NCI-H2227 (cell line): Measurements from ENCODE around the gene RHOB.

Experiments used
- DNase-seq: peaks from one replicate; lab custom pipeline; 2025; ENCODE audit not compliant: unreplicated experiment; lab: John Stamatoyannopoulos, UW

Gene RHOB

GRCh38 chr2:20472569-20472968 is 25.7 kb downstream of the RHOB start:
- DNase-seq = no peak

- no peak for DNase-seq
Measured at GRCh38 chr2:20473128-20473527, 26.3 kb downstream of the RHOB start.

DNA sequence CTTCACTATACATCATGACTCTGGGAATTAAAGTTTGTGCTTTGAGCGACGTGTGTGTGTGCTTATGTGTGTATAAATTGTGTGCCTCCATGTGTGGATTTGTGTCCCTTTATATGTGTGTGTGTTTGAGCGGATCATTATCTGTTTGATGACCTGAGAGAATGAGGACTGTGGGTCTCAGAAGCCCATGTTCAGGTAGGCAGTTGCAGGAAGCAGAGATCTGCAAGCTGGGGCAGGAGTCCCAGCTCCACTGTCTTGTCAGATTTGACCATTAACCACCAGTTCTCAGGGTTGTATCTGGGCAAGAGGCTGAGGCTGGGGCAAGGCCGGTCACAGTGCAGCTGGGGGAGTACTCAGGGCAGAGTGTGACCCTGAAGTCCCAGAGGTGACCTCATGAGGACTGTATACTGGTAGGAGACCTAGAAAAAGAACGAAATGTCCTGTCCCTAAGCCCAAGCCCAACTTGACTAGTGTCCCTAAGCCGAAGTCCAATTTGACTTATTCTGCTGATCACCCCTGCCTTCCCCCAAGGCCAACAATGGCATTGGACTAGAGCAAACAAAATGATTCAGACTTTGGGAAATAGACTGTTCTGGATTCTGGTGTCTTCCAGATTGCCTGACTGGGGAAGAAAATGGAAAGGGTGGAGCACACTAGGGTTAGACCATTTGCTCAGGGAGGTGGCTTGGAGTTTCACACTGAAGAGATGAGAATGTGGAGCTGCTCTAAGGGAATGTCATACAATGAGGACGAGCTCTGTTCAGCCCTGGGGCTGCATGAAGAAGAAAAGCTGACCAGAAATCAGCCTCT is 28.1 kb downstream of the RHOB start:
- no peak for DNase-seq

- no peak for DNase-seq
Measured at GRCh38 chr2:20475567-20475952, 28.7 kb downstream of the RHOB start.

DNA sequence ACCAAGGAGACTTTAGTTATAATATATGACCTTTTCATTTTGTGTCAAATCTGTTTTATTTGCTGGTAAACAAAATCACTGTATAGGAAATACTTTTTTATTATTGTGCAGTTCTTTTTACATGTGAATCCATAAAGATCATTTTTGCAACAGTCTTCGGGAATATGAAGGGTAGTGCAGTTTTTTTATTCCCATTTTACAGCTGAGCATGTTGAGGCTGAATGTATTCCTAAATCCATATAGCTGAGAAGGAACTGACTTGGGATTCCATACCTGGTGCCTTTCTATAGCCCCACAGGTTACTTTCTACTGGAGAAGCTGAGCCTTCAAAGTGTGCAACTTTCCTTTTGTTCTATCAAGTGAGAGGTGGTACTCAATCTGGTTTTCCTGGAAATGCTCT is 29.6 kb downstream of the RHOB start:
- DNase-seq = no peak

DNA sequence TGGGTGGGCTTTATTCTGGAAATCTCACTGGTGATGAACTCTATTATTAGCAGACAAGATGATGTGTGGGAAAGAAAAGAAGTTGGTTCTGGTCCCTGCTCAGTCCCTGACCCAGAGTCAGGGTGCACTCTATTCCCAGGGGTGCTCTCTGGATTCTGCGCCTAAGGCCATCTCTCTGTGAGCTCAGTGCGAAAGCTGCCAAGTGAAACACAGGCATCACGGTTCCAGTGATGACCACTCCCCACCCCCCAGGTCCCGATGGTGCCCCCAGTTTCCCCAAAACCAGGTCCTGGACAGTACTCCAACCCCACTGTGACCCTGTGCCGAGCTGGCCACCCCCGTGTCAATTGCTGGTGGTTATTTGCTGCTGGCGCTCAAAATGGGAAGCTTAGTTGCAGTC is 30.1 kb downstream of the RHOB start:
- DNase-seq = no peak

GRCh38 chr2:20478961-20479360 is 32.1 kb downstream of the RHOB start:
- no peak for DNase-seq

DNA sequence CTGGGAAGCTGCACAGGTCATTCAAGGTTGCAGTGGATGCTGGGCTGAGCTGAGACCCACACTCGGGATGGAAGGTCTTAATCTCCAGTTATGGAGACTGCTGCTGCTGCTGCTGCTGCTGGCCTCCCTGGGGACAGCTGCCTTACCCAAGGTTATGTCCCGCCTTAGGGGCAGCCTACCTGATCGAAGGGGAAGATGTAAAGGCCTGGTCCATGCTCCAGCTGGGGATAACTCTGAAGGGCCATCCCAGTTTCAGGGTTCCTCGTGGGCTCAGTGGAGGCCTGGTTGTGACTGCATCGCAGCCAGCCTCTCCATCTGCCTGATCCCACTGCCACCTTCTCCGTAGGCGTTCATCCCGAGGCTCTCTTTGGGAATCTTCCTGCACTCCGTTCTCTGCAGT is 33.0 kb downstream of the RHOB start:
- no peak for DNase-seq

DNA sequence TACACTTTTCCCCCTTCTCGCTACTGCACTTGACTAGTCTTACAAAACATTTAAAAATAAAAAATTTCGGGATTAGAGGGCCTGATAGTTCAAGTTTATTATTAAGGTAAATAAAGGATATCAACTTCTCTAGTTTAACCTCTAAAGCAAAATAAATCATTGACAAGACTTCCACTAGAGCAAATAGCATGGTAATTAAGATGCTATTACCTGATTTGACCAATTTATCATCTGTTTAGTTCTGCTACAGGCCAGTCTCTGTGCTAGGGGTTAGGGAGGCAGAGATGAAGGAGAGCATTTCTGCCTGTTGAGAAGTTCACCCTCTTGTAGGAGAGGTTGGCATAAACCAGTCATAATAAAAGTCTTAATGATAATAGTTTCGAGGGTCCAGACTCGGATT is 34.0 kb downstream of the RHOB start:
- DNase-seq = no peak

DNA sequence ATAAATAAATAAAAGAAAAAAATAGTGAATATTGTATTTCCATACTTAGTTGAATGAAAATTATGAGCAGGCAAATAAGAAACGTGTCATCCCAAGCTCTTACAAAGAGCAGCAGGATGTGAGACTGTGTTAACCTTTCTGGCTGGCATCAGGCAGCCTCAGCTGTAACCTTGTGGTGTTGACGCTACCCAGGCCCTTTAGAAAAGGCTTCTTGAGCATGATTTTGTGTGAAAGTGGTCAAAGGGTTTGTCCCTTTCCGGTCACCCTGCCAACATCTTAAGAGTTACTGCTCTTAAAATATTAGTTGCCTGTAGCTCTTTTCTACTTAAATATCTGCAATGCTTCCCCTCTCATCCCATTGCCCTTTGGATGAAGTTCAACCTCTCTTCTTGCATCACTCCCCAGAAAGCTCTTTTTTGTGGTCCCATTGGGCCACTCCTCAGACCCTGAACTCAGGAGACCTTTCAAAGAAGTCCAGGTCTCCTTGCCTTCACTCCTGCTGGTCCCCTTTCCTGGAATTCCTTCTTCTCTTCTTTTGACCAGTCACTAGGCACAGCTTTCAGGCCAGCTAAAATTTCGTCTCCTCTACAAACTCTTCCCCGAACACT is 35.0 kb downstream of the RHOB start:
- DNase-seq = no peak

- DNase-seq = no peak
Measured at GRCh38 chr2:20482725-20483124, 35.9 kb downstream of the RHOB start.

DNA sequence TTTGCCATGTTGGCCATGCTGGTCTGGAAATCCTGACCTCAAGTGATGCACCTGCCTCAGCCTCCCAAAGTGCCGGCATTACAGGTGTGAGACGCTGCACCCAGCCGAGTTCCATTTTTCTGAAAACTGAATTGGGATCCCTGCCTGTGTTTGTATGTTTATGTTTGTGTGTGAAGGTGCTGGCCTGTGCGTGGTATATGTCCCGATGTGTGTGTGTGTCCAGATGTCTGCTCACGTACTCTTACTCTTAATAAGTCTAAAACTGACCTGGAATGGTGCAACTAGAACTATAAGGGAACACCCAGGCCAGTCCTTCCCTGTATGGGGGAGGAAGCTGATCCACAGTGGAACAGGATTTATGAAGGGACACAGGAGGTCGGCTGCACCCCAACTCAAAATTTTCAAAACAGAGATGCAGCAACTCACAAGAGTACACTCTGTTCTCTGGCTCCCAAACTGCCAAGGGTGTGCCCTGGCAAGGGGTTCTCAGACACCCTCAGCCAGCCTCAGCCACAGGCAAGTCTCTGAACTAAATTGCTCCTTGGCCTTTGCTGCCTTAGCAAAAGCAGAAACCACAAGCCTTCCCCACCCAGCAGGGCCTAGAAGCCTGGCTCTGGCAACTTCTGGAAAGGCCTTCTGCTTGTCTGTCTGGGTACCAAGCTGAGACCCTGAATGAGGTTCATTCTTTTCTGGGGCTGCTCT is 36.5 kb downstream of the RHOB start:
- no peak for DNase-seq

GRCh38 chr2:20484034-20484617 is 37.3 kb downstream of the RHOB start:
- DNase-seq = no peak

- DNase-seq = no peak
Measured at GRCh38 chr2:20484810-20485611, 38.1 kb downstream of the RHOB start.

- no peak for DNase-seq
Measured at GRCh38 chr2:20485612-20486388, 38.9 kb downstream of the RHOB start.

DNA sequence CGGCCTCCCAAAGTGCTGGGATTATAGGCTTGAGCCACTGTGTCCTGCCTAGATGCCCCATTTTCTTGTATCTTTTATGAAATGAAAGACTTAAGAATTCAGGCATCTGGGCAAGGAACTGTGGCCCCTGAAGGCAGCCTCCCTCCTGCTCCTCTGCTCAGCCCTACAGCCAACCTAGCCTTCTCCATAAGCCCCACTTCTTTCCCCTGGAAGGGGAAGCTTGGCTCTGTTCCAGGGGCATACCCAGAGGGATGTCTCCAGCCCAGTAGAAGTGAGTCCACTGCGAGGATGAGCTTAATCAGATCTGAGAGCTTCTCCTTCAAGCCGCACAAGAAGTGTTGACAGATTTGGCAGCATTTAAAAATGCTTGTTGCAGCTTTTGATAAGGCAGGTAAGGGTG is 39.7 kb downstream of the RHOB start:
- no peak for DNase-seq

DNA sequence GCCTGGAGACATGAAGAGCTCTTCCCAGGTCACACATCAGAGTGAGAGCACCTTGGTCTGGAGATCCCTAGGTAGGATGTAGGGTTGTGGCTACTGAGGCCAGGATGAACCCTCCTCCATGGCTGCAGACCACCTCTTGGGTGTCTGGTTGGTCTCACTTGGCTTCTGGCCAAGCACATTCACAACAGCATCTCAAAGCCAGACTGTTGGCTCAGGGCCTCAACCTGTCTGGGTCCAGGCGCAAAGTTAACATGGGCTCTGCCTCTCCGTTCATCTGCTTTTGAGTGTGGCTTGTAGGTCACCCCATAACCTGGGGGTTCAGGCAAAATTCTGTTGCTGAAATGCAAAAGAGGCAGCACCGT is 40.1 kb downstream of the RHOB start:
- DNase-seq = no peak

DNA sequence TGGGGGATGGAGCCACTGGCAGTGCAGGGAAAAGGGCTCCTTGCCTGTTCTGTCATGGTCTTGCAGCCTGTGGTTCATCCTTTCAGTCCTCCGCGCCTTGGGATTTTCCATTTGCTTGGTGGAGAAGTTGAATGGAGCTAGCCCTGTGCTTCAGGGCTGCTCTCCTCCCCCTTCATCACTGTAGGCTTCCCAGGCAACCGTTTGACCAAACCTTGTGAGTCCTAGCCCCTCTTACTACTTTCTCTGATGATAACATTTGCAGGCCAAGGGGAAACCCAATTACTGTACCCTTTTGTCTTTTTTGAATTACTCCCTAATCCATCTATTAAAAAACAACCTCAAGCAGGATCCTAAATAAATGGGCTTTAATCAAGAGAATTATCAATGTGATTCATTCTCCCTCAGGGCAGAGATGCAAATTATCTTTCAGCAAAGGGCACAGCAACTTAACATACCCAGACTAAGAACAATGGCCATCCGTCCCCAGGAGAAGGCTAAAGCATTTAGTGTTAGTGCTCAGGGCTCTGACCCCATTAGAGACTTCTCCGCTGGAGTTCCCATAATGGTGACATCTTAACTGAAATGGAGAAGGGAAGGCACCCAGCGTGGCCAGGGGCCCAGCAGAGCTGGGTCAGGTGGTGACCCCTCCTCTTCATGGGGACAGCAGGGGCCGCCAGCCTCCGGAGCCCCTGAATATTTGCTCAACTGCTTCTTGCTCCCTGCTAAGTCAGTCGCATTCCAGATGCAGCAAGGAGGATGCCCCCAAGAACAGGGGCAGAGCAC is 40.7 kb downstream of the RHOB start:
- no peak for DNase-seq

- no peak for DNase-seq
Measured at GRCh38 chr2:20488201-20488641, 41.3 kb downstream of the RHOB start.

DNA sequence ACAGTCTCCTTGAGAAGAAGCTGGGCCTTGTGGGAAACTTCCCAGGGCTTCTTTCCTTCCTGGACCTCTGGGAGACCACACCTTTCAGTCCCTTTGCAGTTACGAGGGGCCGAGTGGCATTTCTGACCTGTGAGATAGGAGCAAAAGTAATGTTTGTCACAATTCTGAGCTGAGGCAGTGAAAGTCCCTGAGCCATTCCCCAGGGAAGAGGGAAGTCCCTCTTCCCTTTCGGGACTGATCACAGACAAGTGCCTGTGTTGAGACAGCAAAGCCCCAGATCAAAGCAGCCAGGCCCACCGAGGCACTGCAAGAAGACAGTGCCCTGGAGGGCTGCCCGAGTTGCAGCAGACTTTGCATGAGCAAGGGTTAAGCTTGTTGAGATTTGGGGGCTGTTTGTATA is 41.9 kb downstream of the RHOB start:
- no peak for DNase-seq
